HAP-1 (cell line): ENCODE data around the gene TRIM7.
"Not testable (repeated sequence)": the region's sequence is repeated elsewhere in the genome, so short reads cannot be mapped to it uniquely, and the experiment has no call there.

Source experiments
- DNase-seq, 2 experiments: peaks; one replicate each; pipeline ENCODE4 v3.0.0-alpha.2; 2016 to 2020; ENCODE audit warnings: low spot score in 2 of 2
- H3K27me3 ChIP-seq: fragments of 250-450 bp; sonication (Bioruptor Pico); 2 replicates; pipeline ENCODE4 v1.5.1; 2020; ENCODE audit warnings: low read depth, mild to moderate bottlenecking, moderate library complexity
- H3K36me3 ChIP-seq: fragments of 250-450 bp; sonication (Bioruptor Pico); replicated peaks from 2 replicates; pipeline ENCODE4 v1.5.1; 2020; ENCODE audit warnings: mild to moderate bottlenecking
- H3K4me1 ChIP-seq: fragments of 250-450 bp; sonication (Bioruptor Pico); 2 replicates; pipeline ENCODE4 v1.5.1; 2020; ENCODE audit warnings: mild to moderate bottlenecking
- H3K4me3 ChIP-seq: fragments of 250-450 bp; sonication (Bioruptor Pico); 2 replicates; pipeline ENCODE4 v1.5.1; 2020; ENCODE audit warnings: mild to moderate bottlenecking, moderate library complexity
- H3K9me3 ChIP-seq: fragments of 250-450 bp; sonication (Bioruptor Pico); 2 replicates; pipeline ENCODE4 v1.5.1; 2020; ENCODE audit warnings: mild to moderate bottlenecking, moderate library complexity
- in situ Hi-C: fragments of 300-500 bp; cut with MboI; formaldehyde crosslinking; loops from 3 replicates; pipeline ENCODE4 v1.14.3; 2020; ENCODE audit warnings: low sequenced_read_pairs, inconsistent platforms, mixed read lengths

Gene TRIM7

GRCh38 chr5:181189363-181189961 is 15.5 kb downstream of the TRIM7 start:
- Histone ChIP-seq H3K4me1 (peaks cover 6% of the 10 kb centered on the region; the same call in 1 of the 2 replicates), H3K9me3 (peaks cover 3% of the 10 kb centered on the region; the same call in 1 of the 2 replicates), H3K4me3 (peak overlapping the region; percentile 55), H3K36me3 (no peaks in the 10 kb centered on the region), H3K27me3 (no peaks in the 10 kb centered on the region)
- in situ Hi-C loops = loop anchor here (5.0 kb wide), 1 partner anchor 33 kb away; the partner anchor contains the start of gene TRIM41
- peak; percentile 37 to 56 for DNase-seq

DNA sequence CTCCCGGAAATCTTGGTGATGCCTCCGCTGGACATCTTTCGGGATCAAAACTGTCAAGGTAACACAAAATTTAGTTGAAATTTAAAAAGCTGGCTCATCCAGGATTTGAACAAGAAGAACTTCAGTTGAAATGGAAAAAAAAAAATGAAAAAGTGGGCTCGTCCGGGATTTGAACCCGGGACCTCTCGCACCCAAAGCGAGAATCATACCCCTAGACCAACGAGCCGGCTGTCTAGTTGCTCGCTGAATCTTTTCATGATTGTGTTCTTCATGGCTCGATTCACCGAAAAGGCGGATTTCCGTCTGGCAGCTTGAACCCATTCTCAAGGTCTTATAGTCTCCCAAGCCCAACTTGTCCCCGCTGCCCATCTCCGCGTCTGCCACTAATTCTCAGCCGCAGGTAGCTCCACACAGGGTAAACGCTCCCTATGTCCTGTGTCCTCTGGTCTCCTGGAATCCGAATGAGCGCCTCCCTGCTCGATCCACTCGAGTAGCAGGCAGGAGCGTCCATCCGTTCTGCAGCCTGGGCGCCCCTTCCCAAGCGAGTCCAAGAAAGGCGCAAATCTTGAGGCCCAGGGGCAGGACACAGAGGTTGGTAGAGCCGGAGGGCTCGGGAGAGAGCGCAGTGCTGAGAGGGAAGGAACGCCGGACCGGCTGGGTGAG is 16.2 kb downstream of the TRIM7 start:
- Histone ChIP-seq H3K4me3 (peak overlapping the region; percentile 55), H3K27me3 (no peaks in the 10 kb centered on the region), H3K9me3 (peaks cover 3% of the 10 kb centered on the region; the same call in 1 of the 2 replicates), H3K4me1 (peaks cover 6% of the 10 kb centered on the region; the same call in 1 of the 2 replicates), H3K36me3 (no peaks in the 10 kb centered on the region)
- in situ Hi-C loops = loop anchor here (5.0 kb wide), 1 partner anchor 33 kb away; the partner anchor contains the start of gene TRIM41
- peak; percentile 73 to 82 for DNase-seq

DNA sequence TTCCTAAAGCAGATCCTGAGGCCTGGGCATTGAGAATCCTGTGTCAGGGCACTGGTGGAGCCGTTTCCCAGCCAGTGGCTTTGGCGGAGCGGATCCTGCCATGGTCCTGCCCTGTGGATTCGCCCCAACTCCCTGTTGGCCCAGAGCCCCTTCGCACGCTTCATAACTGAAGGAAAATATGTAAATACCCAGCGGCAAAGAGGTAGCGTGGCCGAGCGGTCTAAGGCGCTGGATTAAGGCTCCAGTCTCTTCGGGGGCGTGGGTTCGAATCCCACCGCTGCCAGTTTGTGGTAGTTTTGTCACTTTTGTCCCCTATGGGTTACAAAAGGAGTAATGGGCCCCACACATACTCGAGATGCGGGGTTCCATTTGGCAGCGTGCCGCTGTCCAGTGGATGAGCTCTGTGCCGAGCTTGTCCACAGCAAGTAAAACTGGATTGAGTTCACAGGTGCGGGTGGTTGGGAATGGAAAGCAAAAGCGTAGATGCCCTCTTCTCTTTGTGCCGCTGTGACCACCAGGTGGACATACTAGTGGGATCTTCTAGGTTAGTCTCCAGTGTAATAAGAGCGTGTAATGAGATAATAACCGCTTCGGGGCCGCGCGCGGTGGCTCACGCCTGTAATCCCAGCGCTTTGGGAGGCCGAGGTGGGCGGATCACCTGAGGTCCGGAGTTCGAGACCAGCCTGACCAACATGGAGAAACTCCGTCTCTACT is 17.3 kb downstream of the TRIM7 start:
- Histone ChIP-seq H3K9me3 (peaks cover 3% of the 10 kb centered on the region; the same call in 1 of the 2 replicates), H3K4me3 (peak overlapping the region; percentile 55), H3K4me1 (peaks cover 2% of the 10 kb centered on the region; the same call in 1 of the 2 replicates), H3K27me3 (no peaks in the 10 kb centered on the region), H3K36me3 (no peaks in the 10 kb centered on the region)
- peak; percentile 75 to 92 for DNase-seq
- in situ Hi-C loops = loop anchor here (5.0 kb wide), 1 partner anchor 35 kb away; the partner anchor contains the start of gene TRIM41

- H3K4me3 ChIP-seq = peak overlapping the region; percentile 55
Observed at GRCh38 chr5:181186986-181187499, 18.0 kb downstream of the TRIM7 start.

GRCh38 chr5:181186022-181186421 is 19.0 kb downstream of the TRIM7 start:
- no peaks in the 10 kb centered on the region; the same call in 1 of the 2 replicates for H3K4me1 ChIP-seq
- DNase-seq = no peak

More at GRCh38 chr5:181186986-181187499, 18.0 kb downstream of the TRIM7 start:
- Histone ChIP-seq H3K27me3 (no peaks in the 10 kb centered on the region), H3K36me3 (no peaks in the 10 kb centered on the region), H3K9me3 (peaks cover 3% of the 10 kb centered on the region; the same call in 1 of the 2 replicates), H3K4me1 (no peaks in the 10 kb centered on the region; the same call in 1 of the 2 replicates)
- peak in 1 of 2 experiments; percentile 50 for DNase-seq
- in situ Hi-C loops = loop anchor here (5.0 kb wide), 1 partner anchor 35 kb away; the partner anchor contains the start of gene TRIM41

DNA sequence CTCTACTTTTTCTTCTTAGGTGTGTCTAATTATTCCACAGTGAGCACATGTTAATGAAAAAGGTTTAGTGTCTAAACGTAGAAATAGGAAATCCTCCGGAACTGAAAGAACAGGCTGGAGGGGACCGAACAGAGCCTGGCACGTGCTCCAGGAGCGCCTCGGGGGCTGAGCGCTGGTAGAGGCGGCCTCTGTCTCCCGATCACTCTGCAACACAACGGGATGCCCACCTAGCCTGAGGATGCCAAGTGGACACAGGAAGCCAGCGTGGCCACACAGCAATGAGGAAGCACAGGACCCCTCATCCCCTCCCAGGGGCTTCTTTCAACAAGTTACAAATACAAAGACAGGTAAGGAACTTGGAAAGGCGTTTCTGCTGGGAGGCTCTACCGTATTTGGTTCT is 19.4 kb downstream of the TRIM7 start:
- no peak for DNase-seq
- Histone ChIP-seq H3K36me3 (no peaks in the 10 kb centered on the region), H3K27me3 (no peaks in the 10 kb centered on the region), H3K9me3 (peaks cover 3% of the 10 kb centered on the region; the same call in 1 of the 2 replicates), H3K4me3 (no peak overlapping the region), H3K4me1 (no peaks in the 10 kb centered on the region; the same call in 1 of the 2 replicates)
- in situ Hi-C loops = loop anchor here (5.0 kb wide), 1 partner anchor 37 kb away; the partner anchor contains the start of gene TRIM41

More at GRCh38 chr5:181186022-181186421, 19.0 kb downstream of the TRIM7 start:
- in situ Hi-C loops = loop anchor here (5.0 kb wide), 1 partner anchor 36 kb away; the partner anchor contains the start of gene TRIM41
- Histone ChIP-seq H3K27me3 (no peaks in the 10 kb centered on the region), H3K4me3 (no peak overlapping the region), H3K9me3 (peaks cover 3% of the 10 kb centered on the region; the same call in 1 of the 2 replicates), H3K36me3 (no peaks in the 10 kb centered on the region)

GRCh38 chr5:181184845-181185216 is 20.2 kb downstream of the TRIM7 start:
- H3K9me3 ChIP-seq = peaks cover 3% of the 10 kb centered on the region; the same call in 1 of the 2 replicates
- no peak for DNase-seq
- in situ Hi-C loops = loop anchor here (5.0 kb wide), 1 partner anchor 37 kb away; the partner anchor contains the start of gene TRIM41
- no peak overlapping the region for H3K4me3 ChIP-seq
- H3K4me1 ChIP-seq = no peaks in the 10 kb centered on the region; the same call in 1 of the 2 replicates
- no peaks in the 10 kb centered on the region for H3K27me3 ChIP-seq
- no peaks in the 10 kb centered on the region for H3K36me3 ChIP-seq

DNA sequence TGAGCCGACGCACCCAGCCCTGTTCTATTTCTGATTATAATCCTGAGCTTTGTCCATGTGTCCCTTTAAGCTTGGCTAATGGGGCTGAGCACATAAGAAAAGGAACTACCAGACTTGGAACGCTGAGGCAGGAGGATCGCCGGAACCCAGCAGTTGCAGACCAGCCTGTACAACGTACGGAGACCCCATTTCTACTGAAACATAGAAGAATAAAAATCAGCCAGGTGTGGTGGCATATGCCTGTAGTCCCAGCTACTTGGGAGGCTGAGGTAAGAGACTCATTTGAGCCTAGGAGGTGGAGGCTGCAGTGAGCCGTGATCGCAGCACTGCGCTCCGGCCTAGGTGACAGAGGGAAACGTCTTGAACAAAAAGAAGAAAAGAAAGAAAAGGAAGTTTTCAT is 22.3 kb downstream of the TRIM7 start:
- no peaks in the 10 kb centered on the region for H3K27me3 ChIP-seq
- peaks cover 3% of the 10 kb centered on the region; the same call in 1 of the 2 replicates for H3K9me3 ChIP-seq
- no peaks in the 10 kb centered on the region; the same call in 1 of the 2 replicates for H3K4me1 ChIP-seq
- H3K4me3 ChIP-seq = no peak overlapping the region
- no peaks in the 10 kb centered on the region for H3K36me3 ChIP-seq
- in situ Hi-C loops = no loop called here
- DNase-seq = no peak

GRCh38 chr5:181181650-181182565 is 23.1 kb downstream of the TRIM7 start:
- in situ Hi-C loops = no loop called here
- Histone ChIP-seq H3K27me3 (no peaks in the 10 kb centered on the region), H3K4me3 (no peak overlapping the region), H3K9me3 (peaks cover 3% of the 10 kb centered on the region; the same call in 1 of the 2 replicates), H3K36me3 (no peaks in the 10 kb centered on the region), H3K4me1 (no peaks in the 10 kb centered on the region; the same call in 1 of the 2 replicates)
- DNase-seq = peak; percentile 80 to 82

DNA sequence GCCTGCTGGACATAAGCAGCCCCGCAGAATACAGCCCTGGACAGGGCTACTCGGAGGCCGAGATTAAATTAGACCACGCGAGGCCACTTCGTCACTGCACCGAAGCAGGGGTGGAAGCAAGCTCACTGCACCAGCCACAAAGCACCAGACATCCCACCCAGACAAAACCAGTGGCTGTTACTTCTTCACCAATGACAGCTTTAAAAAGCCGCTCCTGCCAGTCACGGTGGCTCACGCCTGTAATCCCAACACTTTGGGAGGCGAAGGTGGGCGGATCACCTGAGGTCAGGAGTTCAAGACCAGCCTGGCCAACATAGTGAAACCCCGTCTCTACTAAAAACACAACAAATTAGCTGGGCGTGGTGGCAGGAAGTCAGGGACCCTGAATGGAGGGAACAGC is 27.4 kb downstream of the TRIM7 start:
- DNase-seq, H3K4me3 ChIP-seq, in situ Hi-C loops, H3K9me3 ChIP-seq, H3K36me3 ChIP-seq, H3K27me3 ChIP-seq, H3K4me1 ChIP-seq: not testable (repeated sequence)

DNA sequence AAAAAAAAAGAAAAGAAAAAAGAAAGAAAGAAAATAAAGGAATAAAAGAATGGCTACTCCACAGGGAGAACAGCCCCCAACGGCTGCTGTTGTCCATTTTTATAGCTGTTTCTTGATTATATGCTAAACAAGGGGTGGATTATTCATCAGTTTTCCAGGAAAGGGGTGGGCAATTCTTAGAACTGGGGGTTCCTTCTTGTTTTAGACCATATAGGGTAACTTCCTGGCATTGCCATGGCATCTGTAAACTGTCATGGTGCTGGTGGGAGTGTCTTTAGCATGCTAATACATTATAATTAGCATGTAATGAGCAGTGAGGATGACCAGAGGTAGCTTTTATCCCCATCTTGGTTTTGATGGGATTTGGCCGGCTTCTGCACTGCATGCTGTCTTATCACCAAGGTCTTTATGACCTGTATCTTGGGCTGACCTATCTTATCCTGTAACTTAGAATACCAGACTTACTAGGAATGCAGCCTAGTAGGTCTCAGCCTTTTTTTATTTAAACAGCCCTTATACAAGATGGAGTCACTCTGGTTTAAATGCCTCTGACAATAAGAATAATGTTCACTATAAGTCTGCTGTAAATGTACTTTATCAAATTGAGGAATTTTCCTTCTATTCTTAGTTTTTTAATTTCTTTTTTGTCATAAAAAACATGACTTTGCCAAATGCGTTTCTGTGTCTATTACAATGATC is 28.6 kb downstream of the TRIM7 start:
- Histone ChIP-seq H3K4me3 (no peak overlapping the region), H3K36me3 (no peaks in the 10 kb centered on the region), H3K9me3 (no peaks in the 10 kb centered on the region), H3K4me1 (peaks cover 7% of the 10 kb centered on the region), H3K27me3 (no peaks in the 10 kb centered on the region)
- in situ Hi-C loops = no loop called here
- no peak for DNase-seq
